B cell (primary cell): ENCODE results near the gene LZTS2. TPM values are rescaled to one million over a fixed set of nuclear protein-coding genes. Genes with fewer than 3 reads are reported as not detected.

Experiments used
- ATAC-seq: fragments of 200-7000 bp; cut with Tn5 transposase; one replicate; pipeline ENCODE4 v1.10.0; 2021; ENCODE audit warnings: low read depth, mild to moderate bottlenecking, moderate number of reproducible peaks, moderate library complexity
- CTCF ChIA-PET: fragments of 350-600 bp; sonication (Branson Sonifier 250); formaldehyde crosslinking; loops from one replicate; lab custom pipeline; 2021; ENCODE audit warnings: antibody characterized with exemption, inconsistent platforms; lab: Charles Lee
- POLR2A ChIA-PET: fragments of 350-600 bp; sonication (Branson Sonifier 250); formaldehyde crosslinking; loops from one replicate; lab custom pipeline; 2021; ENCODE audit warnings: antibody characterized with exemption; lab: Charles Lee
- DNase-seq: peaks from one replicate; pipeline ENCODE4 v3.0.0; 2013
- H2AFZ ChIP-seq: 2 replicates; pipeline ENCODE4 v1.6.1; 2012; ENCODE audit warnings: mild to moderate bottlenecking, low read depth, low read length; ENCODE audit not compliant: insufficient read depth, poor library complexity, severe bottlenecking
- H3K27ac ChIP-seq, 2 donors: 1 replicate in 1 of 2; 2 replicates in 1 of 2; pipeline ENCODE4 v1.5.1; 2012 to 2013; ENCODE audit warnings: low read length in 2 of 2, mild to moderate bottlenecking in 2 of 2, moderate library complexity in 1 of 2
- H3K27me3 ChIP-seq, 4 experiments: fragments of 200-600 bp in 1 of 4; sonication (generic) in 1 of 4; replicated peaks in 1 of 4; 1 replicate in 2 of 4; 2 replicates in 2 of 4; pipeline versions ENCODE4 v1.6.1 to v1.7.0; 2013 to 2016; ENCODE audit warnings: low read length in 3 of 4, mild to moderate bottlenecking in 2 of 4, mixed read lengths in 1 of 4, moderate library complexity in 1 of 4; ENCODE audit not compliant: insufficient read depth in 4 of 4, control insufficient read depth in 3 of 4; ENCODE audit errors: control extremely low read depth in 1 of 4
- H3K36me3 ChIP-seq, 2 experiments: replicated peaks in 1 of 2; 1 replicate in 1 of 2; 2 replicates in 1 of 2; pipeline versions ENCODE4 v1.6.1 to v1.7.1; 2013; ENCODE audit warnings: low read length in 1 of 2; ENCODE audit not compliant: insufficient read depth in 2 of 2, control insufficient read depth in 1 of 2; ENCODE audit errors: control extremely low read depth in 1 of 2, extremely low read depth in 1 of 2
- H3K4me1 ChIP-seq, 2 donors: fragments of 200-600 bp in 1 of 2; sonication (generic) in 1 of 2; 1 replicate in 1 of 2; 2 replicates in 1 of 2; pipeline versions ENCODE4 v1.5.1 to v1.6.1; 2013 to 2017; ENCODE audit warnings: low read length in 2 of 2; ENCODE audit not compliant: control insufficient read depth in 2 of 2, insufficient read depth in 2 of 2
- H3K4me2 ChIP-seq: replicated peaks from 2 replicates; pipeline ENCODE3; 2012; ENCODE audit warnings: mild to moderate bottlenecking, low read depth, low read length; ENCODE audit not compliant: poor library complexity, severe bottlenecking
- H3K4me3 ChIP-seq, 5 experiments: fragments of 200-600 bp in 1 of 5; sonication (generic) in 1 of 5; 1 replicate in 3 of 5; 2 replicates in 2 of 5; pipeline versions ENCODE4 v1.5.1 to v1.7.0; 2011 to 2016; ENCODE audit warnings: low read length in 4 of 5, mild to moderate bottlenecking in 4 of 5, low read depth in 2 of 5, control low read depth in 1 of 5, moderate library complexity in 1 of 5; ENCODE audit not compliant: insufficient read depth in 1 of 5; ENCODE audit errors: control extremely low read depth in 1 of 5, extremely low read depth in 1 of 5
- H3K79me2 ChIP-seq: fragments of 200-600 bp; sonication (generic); one replicate; pipeline ENCODE4 v1.6.0; 2016; ENCODE audit warnings: low read length; ENCODE audit not compliant: control insufficient read depth, insufficient read depth
- H3K9ac ChIP-seq: fragments of 200-600 bp; sonication (generic); 2 replicates; pipeline ENCODE4 v1.6.1; 2017; ENCODE audit warnings: mild to moderate bottlenecking, low read length, moderate library complexity
- H3K9me3 ChIP-seq, 3 donors: one replicate each; pipeline versions ENCODE4 v1.6.1 to v1.7.1; 2013; ENCODE audit warnings: low read length in 2 of 3; ENCODE audit not compliant: control insufficient read depth in 2 of 3, insufficient read depth in 1 of 3; ENCODE audit errors: control extremely low read depth in 1 of 3
- H4K20me1 ChIP-seq: 2 replicates; pipeline ENCODE4 v1.6.0; 2012; ENCODE audit warnings: mild to moderate bottlenecking, low read length; ENCODE audit not compliant: insufficient read depth, control insufficient read depth, poor library complexity, severe bottlenecking
- H3K27ac Mint-ChIP-seq: one replicate; pipeline ENCODE4 v1.8.0; 2021; ENCODE audit warnings: mixed read lengths
- H3K27me3 Mint-ChIP-seq: one replicate; pipeline ENCODE4 v1.8.0; 2021; ENCODE audit warnings: mixed read lengths
- H3K4me1 Mint-ChIP-seq: one replicate; pipeline ENCODE4 v1.8.0; 2021; ENCODE audit warnings: mixed read lengths
- H3K4me3 Mint-ChIP-seq: one replicate; pipeline ENCODE4 v1.8.0; 2021; ENCODE audit warnings: mixed read lengths
- H3K9me3 Mint-ChIP-seq: one replicate; pipeline ENCODE4 v1.8.0; 2022; ENCODE audit warnings: mixed read lengths; ENCODE audit not compliant: insufficient read depth
- EZH2 ChIP-seq: IDR thresholded peaks from 2 replicates; pipeline ENCODE4 v1.6.1; 2012; ENCODE audit warnings: borderline replicate concordance, low read depth, mild to moderate bottlenecking, moderate library complexity, low read length; ENCODE audit not compliant: insufficient read depth, poor library complexity, severe bottlenecking
- WGBS: methylation state at CpG from one replicate; pipeline ENCODE4 v1.1.5; 2013; ENCODE audit warnings: missing lambda C conversion rate; ENCODE audit not compliant: insufficient coverage; 5-methylcytosine and 5-hydroxymethylcytosine counted together
- intact Hi-C: fragments of 100-400 bp; cut with micrococcal nuclease; formaldehyde crosslinking; loops from one replicate; pipeline ENCODE4 v1.10.0; 2022
- polyA plus RNA-seq: library from polyadenylated mRNA; depleted of rRNA; stranded (reverse); fragments of >200 nt; gene quantifications from 2 replicates; pipeline ENCODE4 v1.2.3, GENCODE V29; 2012
- total RNA-seq, 2 donors: library from RNA; stranded (reverse); fragments of 120-200 nt in 1 of 2; gene quantifications; 1 replicate in 1 of 2; 2 replicates in 1 of 2; pipeline versions ENCODE4 v1.2.3 to v1.2.4, GENCODE V29; 2013 to 2022
- TF ChIP-seq, protein P1 (sequence below): fragments of 200-600 bp; IDR thresholded peaks from one replicate; pipeline ENCODE4 v1.8.0; 2022; ENCODE audit warnings: antibody characterized with exemption, mild to moderate bottlenecking

The LZTS2 gene
- total and polyA plus RNA-seq, 2 donors (not counting 1 experiment from before 2014, with no cell fraction given), result 23.2 to 36.9 TPM

DNA sequence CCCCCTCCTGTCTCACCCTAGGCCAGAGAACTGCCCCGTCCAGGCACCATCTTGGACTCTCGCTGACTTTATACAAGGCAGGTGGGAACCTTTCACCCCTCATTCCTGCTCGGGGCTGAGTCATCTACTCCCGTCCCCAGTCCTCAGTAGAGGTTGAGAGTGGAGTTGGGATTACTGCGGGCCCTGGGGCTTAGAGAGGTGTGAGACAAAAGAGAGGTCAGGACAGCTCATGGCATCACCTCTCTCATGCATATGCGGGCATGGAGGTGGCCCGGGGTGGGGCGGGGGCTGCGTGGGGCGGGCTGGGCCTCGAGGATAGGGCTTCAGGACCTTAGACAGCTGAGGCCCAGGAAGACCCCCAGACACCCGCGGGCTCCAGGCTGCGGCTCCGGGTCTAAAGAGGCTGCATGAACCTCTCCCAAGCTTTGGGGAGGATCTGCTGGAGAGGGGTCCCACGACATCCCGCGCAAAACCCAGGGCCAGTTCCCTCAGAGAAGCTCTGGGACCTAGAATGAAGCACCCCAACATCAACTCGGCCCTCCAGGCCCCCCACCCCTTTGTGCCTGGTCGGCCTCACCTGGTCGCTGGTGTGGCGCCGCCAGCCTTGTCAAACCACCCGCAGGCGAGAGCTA is 31.0 kb downstream of the LZTS2 start:
- Mint-ChIP-seq H3K27me3 (peaks cover 15% of the 10 kb centered on the region), H3K4me1 (peaks cover 19% of the 10 kb centered on the region), H3K27ac (peak overlapping the region; percentile 90), H3K4me3 (peak overlapping the region; percentile 88), H3K9me3 (no peaks in the 10 kb centered on the region)
- H3K36me3 ChIP-seq, result no peaks in the 10 kb centered on the region
- POLR2A ChIA-PET, result interaction anchor here (0.6 to 2.1 kb wide), 7 partner anchors 11 to 994 kb away, joined by 3 to 13 read pairs (median 6); partner anchors contain the start of gene KAZALD1
- peak overlapping the region; percentile 78 for H3K9ac ChIP-seq
- H2AFZ ChIP-seq, result peak overlapping the region; percentile 77
- ATAC-seq, result no peak
- peak overlapping the region in 4 of 5 experiments; percentile 70 to 96 (median 80) for H3K4me3 ChIP-seq
- CTCF ChIA-PET, result interaction anchor here (0.8 to 6.4 kb wide), 12 partner anchors 11 to 111 kb away, joined by 3 to 72 read pairs (median 7); partner anchors contain the start of gene KAZALD1
- no peak for DNase-seq
- H3K9me3 ChIP-seq, result peaks cover 0 to 2% (median 0%) of the 10 kb centered on the region in 3 donors
- peaks cover 0 to 29% (median 13%) of the 10 kb centered on the region in 4 experiments for H3K27me3 ChIP-seq
- intact Hi-C loops, result loop anchor here (1.0 to 2.0 kb wide), 2 partner anchors 18 to 31 kb away; partner anchors contain the start of gene LZTS2
- H3K4me1 ChIP-seq, result peaks cover 14 to 26% of the 10 kb centered on the region in 2 donors
- no peaks in the 10 kb centered on the region for H3K79me2 ChIP-seq
- H3K4me2 ChIP-seq, result peak overlapping the region; percentile 92
- TF ChIP-seq, protein P1, sequence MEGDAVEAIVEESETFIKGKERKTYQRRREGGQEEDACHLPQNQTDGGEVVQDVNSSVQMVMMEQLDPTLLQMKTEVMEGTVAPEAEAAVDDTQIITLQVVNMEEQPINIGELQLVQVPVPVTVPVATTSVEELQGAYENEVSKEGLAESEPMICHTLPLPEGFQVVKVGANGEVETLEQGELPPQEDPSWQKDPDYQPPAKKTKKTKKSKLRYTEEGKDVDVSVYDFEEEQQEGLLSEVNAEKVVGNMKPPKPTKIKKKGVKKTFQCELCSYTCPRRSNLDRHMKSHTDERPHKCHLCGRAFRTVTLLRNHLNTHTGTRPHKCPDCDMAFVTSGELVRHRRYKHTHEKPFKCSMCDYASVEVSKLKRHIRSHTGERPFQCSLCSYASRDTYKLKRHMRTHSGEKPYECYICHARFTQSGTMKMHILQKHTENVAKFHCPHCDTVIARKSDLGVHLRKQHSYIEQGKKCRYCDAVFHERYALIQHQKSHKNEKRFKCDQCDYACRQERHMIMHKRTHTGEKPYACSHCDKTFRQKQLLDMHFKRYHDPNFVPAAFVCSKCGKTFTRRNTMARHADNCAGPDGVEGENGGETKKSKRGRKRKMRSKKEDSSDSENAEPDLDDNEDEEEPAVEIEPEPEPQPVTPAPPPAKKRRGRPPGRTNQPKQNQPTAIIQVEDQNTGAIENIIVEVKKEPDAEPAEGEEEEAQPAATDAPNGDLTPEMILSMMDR, result no peak
- TF ChIP-seq EZH2, result no peak
- H3K27ac ChIP-seq, result no peak overlapping the region
- peaks cover 4% of the 10 kb centered on the region for H4K20me1 ChIP-seq
- 8% methylated on average over 21 of the region's 25 CpGs for WGBS
